K562 (cell line): ENCODE measurements around the gene RIMKLA. TPM values are rescaled to one million over a fixed set of nuclear protein-coding genes. Genes with fewer than 3 reads are reported as not detected.

Source experiments
- ATAC-seq: fragments of 200-7000 bp; cut with Tn5 transposase; 3 replicates; pipeline ENCODE4 v1.9.1; 2020; ENCODE audit warnings: moderate library complexity
- BruUV-seq: library from RNA; stranded (reverse); fragments of 400-500 nt; replicated peaks from 2 replicates; lab custom pipeline; 2021; lab: Mats Ljungman, UMichigan
- CTCF ChIA-PET: fragments of 300-600 bp; formaldehyde crosslinking; extraction: SDS; loops from one replicate; lab custom pipeline; 2021; ENCODE audit warnings: low intra/inter-chr PET ratio; lab: Yijun Ruan, JAX
- POLR2A ChIA-PET: fragments of 300-600, 350-650 bp; sonication (Branson Sonifier 250); formaldehyde crosslinking; extraction: SDS; loops from one replicate; lab custom pipeline; 2021; ENCODE audit warnings: antibody characterized with exemption, inconsistent platforms; lab: Yijun Ruan, JAX
- DNase-seq, 4 experiments: peaks; one replicate each; pipeline versions ENCODE4 v3.0.0 to v3.0.0-alpha.2; 2011 to 2018; ENCODE audit warnings: low spot score in 3 of 4, mixed read lengths in 3 of 4; ENCODE audit errors: extremely low read depth in 1 of 4
- FAIRE-seq: peaks from 2 replicates; lab custom pipeline; 2011; peaks lifted over from hg19 to GRCh38; lab: Jason Lieb, UNC
- H2AFZ ChIP-seq: 2 replicates; pipeline ENCODE4 v1.6.0; 2011; ENCODE audit warnings: low read depth, low read length, control low read depth, inconsistent platforms
- H3K27ac ChIP-seq: fragments of 200-600 bp; 3 replicates; pipeline ENCODE4 v1.8.0; 2011; ENCODE audit warnings: low read depth, mild to moderate bottlenecking, control low read depth, inconsistent platforms, low read length, moderate library complexity, mixed read lengths; ENCODE audit errors: extremely low read depth
- H3K27me3 ChIP-seq, 2 experiments: fragments of 300-600 bp in 1 of 2; 2 replicates in 1 of 2; 3 replicates in 1 of 2; pipeline versions ENCODE4 v1.6.0 to v1.8.0; 2011; ENCODE audit warnings: inconsistent platforms in 2 of 2, low read length in 2 of 2, mild to moderate bottlenecking in 1 of 2, mixed read lengths in 1 of 2, moderate library complexity in 1 of 2; ENCODE audit not compliant: control insufficient read depth in 2 of 2, insufficient read depth in 2 of 2
- H3K36me3 ChIP-seq: fragments of 300-600 bp; 3 replicates; pipeline ENCODE4 v1.8.0; 2011; ENCODE audit warnings: mild to moderate bottlenecking, low read length, inconsistent platforms; ENCODE audit not compliant: control insufficient read depth, insufficient read depth
- H3K4me1 ChIP-seq, 2 experiments: fragments of 200-600 bp in 1 of 2; replicated peaks in 1 of 2; 2 replicates in 1 of 2; 3 replicates in 1 of 2; pipeline versions ENCODE4 v1.5.1 to v1.8.0; 2011; ENCODE audit warnings: inconsistent platforms in 2 of 2, low read length in 2 of 2, mild to moderate bottlenecking in 1 of 2, mixed read lengths in 1 of 2, moderate library complexity in 1 of 2; ENCODE audit not compliant: control insufficient read depth in 2 of 2, insufficient read depth in 2 of 2
- H3K4me2 ChIP-seq: 2 replicates; pipeline ENCODE4 v1.6.1; 2011; ENCODE audit warnings: low read length, control low read depth, inconsistent platforms, mixed read lengths; ENCODE audit not compliant: insufficient read depth
- H3K4me3 ChIP-seq: fragments of 200-600 bp; sonication (generic), shearing (Covaris generic); 2 replicates; pipeline ENCODE4 v1.5.1; 2016; ENCODE audit warnings: control low read depth, inconsistent platforms
- H3K79me2 ChIP-seq: fragments of 200-600 bp; 3 replicates; pipeline ENCODE4 v1.8.0; 2011; ENCODE audit warnings: low read length, inconsistent platforms; ENCODE audit not compliant: control insufficient read depth, insufficient read depth
- H3K9ac ChIP-seq, 2 experiments: 2 replicates each; pipeline versions ENCODE4 v1.6.0 to v1.6.1; 2011; ENCODE audit warnings: low read depth in 2 of 2, low read length in 2 of 2, control low read depth in 1 of 2, inconsistent platforms in 1 of 2, mild to moderate bottlenecking in 1 of 2, mixed read lengths in 1 of 2; ENCODE audit not compliant: insufficient read depth in 1 of 2
- H3K9me1 ChIP-seq: one replicate; pipeline ENCODE4 v1.6.0; 2011; ENCODE audit warnings: inconsistent platforms, mild to moderate bottlenecking, low read length, moderate library complexity; ENCODE audit not compliant: control insufficient read depth, insufficient read depth
- H3K9me3 ChIP-seq: replicated peaks from 2 replicates; pipeline ENCODE4 v1.5.1; 2011; ENCODE audit warnings: low read depth, low read length, inconsistent platforms; ENCODE audit not compliant: control insufficient read depth, insufficient read depth
- H4K20me1 ChIP-seq: replicated peaks from 2 replicates; pipeline ENCODE4 v1.6.1; 2011; ENCODE audit warnings: low read length, inconsistent platforms, mixed read lengths; ENCODE audit not compliant: control insufficient read depth, insufficient read depth
- CXXC5 ChIP-seq: fragments of 250-450 bp; sonication (Bioruptor Pico); IDR thresholded peaks from 2 replicates; pipeline ENCODE4 v1.8.0; 2022; ENCODE audit warnings: inconsistent platforms, mild to moderate bottlenecking, moderate library complexity
- NFXL1 ChIP-seq: fragments of 450-650 bp; formaldehyde crosslinking; IDR thresholded peaks from 2 replicates; pipeline ENCODE4 v1.4.0; 2021; ENCODE audit warnings: mild to moderate bottlenecking
- SMAD4 ChIP-seq: fragments of 250-450 bp; sonication (Bioruptor Pico); conservative IDR thresholded peaks from 2 replicates; pipeline ENCODE4 v1.8.0; 2021; ENCODE audit warnings: inconsistent platforms, mild to moderate bottlenecking, moderate library complexity
- ZNF76 ChIP-seq: fragments of 250-450 bp; sonication (Bioruptor Pico); IDR thresholded peaks from 2 replicates; pipeline ENCODE4 v1.4.0; 2020; ENCODE audit warnings: mild to moderate bottlenecking, moderate library complexity, borderline replicate concordance
- WGBS: fragments of 100-300 bp; shearing (Covaris generic); methylation state at CpG from one replicate; pipeline ENCODE4 v1.1.6; 2016; ENCODE audit warnings: low coverage, mixed read lengths; ENCODE audit not compliant: insufficient coverage; ENCODE audit errors: missing lambda C conversion rate; 5-methylcytosine and 5-hydroxymethylcytosine counted together
- in situ Hi-C: fragments of 300-500 bp; cut with MboI; formaldehyde crosslinking; loops from 4 replicates; pipeline ENCODE4 v1.15.0; 2018; ENCODE audit warnings: inconsistent platforms, mixed read lengths
- intact Hi-C: fragments of 100-400 bp; cut with micrococcal nuclease; formaldehyde crosslinking; loops from 2 replicates; pipeline ENCODE4 v1.14.2; 2022
- polyA plus RNA-seq, 8 experiments: library from polyadenylated mRNA; depleted of rRNA in 4 of 8; stranded (reverse) in 5 of 8; unstranded in 3 of 8; fragments of >200 nt; fragmentation: Nextera tagmentation in 2 of 8; fragmentation: Illumina TruSeq in 1 of 8; extraction: Ambion mirVana in 2 of 8; extraction: Trizol in 1 of 8; gene quantifications; 2 replicates each; pipeline versions ENCODE4 v1.2.1 to v1.2.3, GENCODE V29; 2011 to 2014; ENCODE audit warnings: inconsistent platforms in 1 of 8, missing spikeins in 1 of 8
- total RNA-seq, 7 experiments: library from RNA; depleted of rRNA in 6 of 7; stranded (reverse); fragments of >200 nt in 6 of 7; fragmentation: Illumina TruSeq in 2 of 7; extraction: Trizol in 2 of 7; gene quantifications; 2 replicates each; pipeline versions ENCODE4 v1.2.1 to v1.2.3, GENCODE V29; 2011 to 2021; ENCODE audit warnings: low replicate concordance in 1 of 7
- TF ChIP-seq, protein P1 (sequence below): fragments of 200-800 bp; sonication (Bioruptor generic); IDR thresholded peaks from 2 replicates; pipeline ENCODE4 v1.6.1; 2017; ENCODE audit warnings: missing genetic modification characterization, missing compliant biosample characterization
- TF ChIP-seq, protein P2 (sequence below): fragments of 450-650 bp; IDR thresholded peaks from 2 replicates; pipeline ENCODE4 v1.6.1; 2017; ENCODE audit warnings: antibody characterized with exemption, mild to moderate bottlenecking

Gene RIMKLA
- total and polyA plus RNA-seq, 9 of the 15 experiments (the other 6 are each of a cell fraction or from before 2014, with no cell fraction given), result 0.02 TPM; not detected in 8

DNA sequence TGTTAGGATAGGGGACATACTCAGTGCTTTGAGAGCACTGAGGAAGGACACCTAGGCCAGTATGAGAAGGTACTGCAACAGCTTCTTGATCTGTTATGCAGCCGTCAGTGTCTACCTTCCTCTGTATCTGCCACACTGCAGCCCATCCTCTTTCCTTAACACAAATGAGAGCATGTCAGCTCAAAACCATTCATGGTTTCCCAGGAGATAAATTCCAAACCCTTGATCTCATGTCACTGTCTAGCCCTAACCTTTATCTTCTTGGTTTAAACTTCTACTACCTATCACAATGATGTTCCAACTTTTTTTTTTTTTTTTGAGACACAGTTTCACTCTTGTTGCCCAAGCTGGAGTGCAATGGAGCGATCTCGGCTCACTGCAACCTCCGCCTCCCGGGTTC lies 73.8 kb downstream of the RIMKLA start:
- no peak overlapping the region for H3K4me3 ChIP-seq
- WGBS, result 42% methylated on average over 5 of the region's 5 CpGs
- BruUV-seq, result no TSS peak
- H4K20me1 ChIP-seq, result no peaks in the 10 kb centered on the region
- no peak overlapping the region for H3K27ac ChIP-seq
- intact Hi-C loops (no loop called here), in situ Hi-C loops (no loop called here)
- CTCF ChIA-PET, result no interaction called here
- peaks cover 0 to 5% of the 10 kb centered on the region in 2 experiments; a peak in 2 of 5 replicates for H3K27me3 ChIP-seq
- no peak for DNase-seq
- H3K9me1 ChIP-seq, result no peaks in the 10 kb centered on the region
- H2AFZ ChIP-seq, result no peak overlapping the region
- ATAC-seq, result no peak
- no peak overlapping the region for H3K4me2 ChIP-seq
- H3K36me3 ChIP-seq, result peaks cover 14% of the 10 kb centered on the region; the same call in 1 of the 3 replicates
- H3K9me3 ChIP-seq, result peaks cover 4% of the 10 kb centered on the region
- TF ChIP-seq, protein P1, sequence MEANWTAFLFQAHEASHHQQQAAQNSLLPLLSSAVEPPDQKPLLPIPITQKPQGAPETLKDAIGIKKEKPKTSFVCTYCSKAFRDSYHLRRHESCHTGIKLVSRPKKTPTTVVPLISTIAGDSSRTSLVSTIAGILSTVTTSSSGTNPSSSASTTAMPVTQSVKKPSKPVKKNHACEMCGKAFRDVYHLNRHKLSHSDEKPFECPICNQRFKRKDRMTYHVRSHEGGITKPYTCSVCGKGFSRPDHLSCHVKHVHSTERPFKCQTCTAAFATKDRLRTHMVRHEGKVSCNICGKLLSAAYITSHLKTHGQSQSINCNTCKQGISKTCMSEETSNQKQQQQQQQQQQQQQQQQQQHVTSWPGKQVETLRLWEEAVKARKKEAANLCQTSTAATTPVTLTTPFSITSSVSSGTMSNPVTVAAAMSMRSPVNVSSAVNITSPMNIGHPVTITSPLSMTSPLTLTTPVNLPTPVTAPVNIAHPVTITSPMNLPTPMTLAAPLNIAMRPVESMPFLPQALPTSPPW (CRISPR knock-in tag), result no peak
- TF ChIP-seq SMAD4 (no peak), CXXC5 (CRISPR knock-in tag) (no peak), NFXL1 (CRISPR knock-in tag) (no peak), ZNF76 (CRISPR knock-in tag) (no peak)
- TF ChIP-seq, protein P2, sequence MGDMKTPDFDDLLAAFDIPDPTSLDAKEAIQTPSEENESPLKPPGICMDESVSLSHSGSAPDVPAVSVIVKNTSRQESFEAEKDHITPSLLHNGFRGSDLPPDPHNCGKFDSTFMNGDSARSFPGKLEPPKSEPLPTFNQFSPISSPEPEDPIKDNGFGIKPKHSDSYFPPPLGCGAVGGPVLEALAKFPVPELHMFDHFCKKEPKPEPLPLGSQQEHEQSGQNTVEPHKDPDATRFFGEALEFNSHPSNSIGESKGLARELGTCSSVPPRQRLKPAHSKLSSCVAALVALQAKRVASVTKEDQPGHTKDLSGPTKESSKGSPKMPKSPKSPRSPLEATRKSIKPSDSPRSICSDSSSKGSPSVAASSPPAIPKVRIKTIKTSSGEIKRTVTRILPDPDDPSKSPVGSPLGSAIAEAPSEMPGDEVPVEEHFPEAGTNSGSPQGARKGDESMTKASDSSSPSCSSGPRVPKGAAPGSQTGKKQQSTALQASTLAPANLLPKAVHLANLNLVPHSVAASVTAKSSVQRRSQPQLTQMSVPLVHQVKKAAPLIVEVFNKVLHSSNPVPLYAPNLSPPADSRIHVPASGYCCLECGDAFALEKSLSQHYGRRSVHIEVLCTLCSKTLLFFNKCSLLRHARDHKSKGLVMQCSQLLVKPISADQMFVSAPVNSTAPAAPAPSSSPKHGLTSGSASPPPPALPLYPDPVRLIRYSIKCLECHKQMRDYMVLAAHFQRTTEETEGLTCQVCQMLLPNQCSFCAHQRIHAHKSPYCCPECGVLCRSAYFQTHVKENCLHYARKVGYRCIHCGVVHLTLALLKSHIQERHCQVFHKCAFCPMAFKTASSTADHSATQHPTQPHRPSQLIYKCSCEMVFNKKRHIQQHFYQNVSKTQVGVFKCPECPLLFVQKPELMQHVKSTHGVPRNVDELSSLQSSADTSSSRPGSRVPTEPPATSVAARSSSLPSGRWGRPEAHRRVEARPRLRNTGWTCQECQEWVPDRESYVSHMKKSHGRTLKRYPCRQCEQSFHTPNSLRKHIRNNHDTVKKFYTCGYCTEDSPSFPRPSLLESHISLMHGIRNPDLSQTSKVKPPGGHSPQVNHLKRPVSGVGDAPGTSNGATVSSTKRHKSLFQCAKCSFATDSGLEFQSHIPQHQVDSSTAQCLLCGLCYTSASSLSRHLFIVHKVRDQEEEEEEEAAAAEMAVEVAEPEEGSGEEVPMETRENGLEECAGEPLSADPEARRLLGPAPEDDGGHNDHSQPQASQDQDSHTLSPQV, result no peak
- no peak overlapping the region for H3K9ac ChIP-seq
- H3K79me2 ChIP-seq, result peaks cover 10% of the 10 kb centered on the region; the same call in 2 of the 3 replicates
- POLR2A ChIA-PET, result interaction anchor here (1.1 kb wide), 1 partner anchor 15 kb away, joined by 3 read pairs; no protein-coding TSS in a partner anchor
- peaks cover 0 to 18% of the 10 kb centered on the region in 2 experiments; a peak in 3 of 5 replicates for H3K4me1 ChIP-seq
- FAIRE-seq, result no peak
